ENCODE data around the gene ADIPOR2. TPM values are rescaled to one million over a fixed set of nuclear protein-coding genes. Genes with fewer than 3 reads are reported as not detected.

ADIPOR2 gene
- total RNA-seq, 4 donors from 2014 or later, result 40.3 to 47.9 (median 43.4) TPM

DNA sequence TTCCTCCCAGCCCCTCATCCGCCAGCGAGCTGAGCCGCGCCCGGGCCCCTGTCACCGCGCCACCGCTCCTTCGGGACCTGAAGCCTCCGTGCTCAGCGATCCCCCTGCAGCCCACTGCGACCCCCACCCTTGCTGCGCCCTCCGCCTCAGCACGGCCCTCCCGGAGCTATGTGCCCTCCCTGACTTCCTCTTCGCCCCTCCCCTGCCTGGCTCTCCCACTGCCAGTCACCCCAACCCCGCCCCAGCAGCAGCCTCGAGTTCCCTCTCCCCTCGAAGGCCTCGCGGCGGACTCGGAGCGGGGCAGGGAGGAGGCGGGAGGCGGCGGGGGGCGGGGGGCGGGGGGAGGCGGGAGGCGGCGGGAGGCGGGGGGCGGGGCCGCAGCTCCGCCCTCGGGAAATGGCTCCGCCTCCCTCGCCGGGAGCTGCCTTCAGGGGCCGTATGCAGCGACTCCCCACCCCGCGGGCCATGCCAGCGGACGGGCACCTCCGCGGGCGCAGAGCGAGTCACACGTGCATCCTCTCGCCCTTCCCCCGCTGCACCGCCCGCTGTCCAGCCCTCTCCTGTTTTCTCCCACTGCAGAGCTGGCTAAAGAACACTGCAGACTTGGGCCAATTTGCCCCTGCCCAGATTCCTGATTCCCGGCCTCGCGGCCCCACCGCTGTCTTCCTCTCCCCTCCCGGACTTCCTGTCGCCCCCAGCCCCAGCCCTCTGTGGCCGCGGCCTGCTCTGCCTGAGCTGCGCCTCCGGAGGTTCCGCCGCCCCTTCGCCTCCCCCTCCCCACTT lies 29.1 kb upstream of the ADIPOR2 start:
- Histone ChIP-seq H3K4me1 (peaks cover 49% of the 10 kb centered on the region), H3K27ac (peak overlapping the region; percentile 96), H3K27me3 (no peaks in the 10 kb centered on the region), H3K36me3 (no peaks in the 10 kb centered on the region), H3K4me3 (peak overlapping the region; percentile 47), H3K9me3 (no peaks in the 10 kb centered on the region)
- peak; percentile 94 to 96 for DNase-seq (ENCODE audit: low spot score in 2 of 2)
- under 1% methylated on average over 52 of the region's 69 CpGs for WGBS
- peak in 2 of 3 donors; percentile 63 to 72 for TF ChIP-seq POLR2AphosphoS5 (IDR thresholded peaks at IDR 0.05)
- TF ChIP-seq, protein P1, sequence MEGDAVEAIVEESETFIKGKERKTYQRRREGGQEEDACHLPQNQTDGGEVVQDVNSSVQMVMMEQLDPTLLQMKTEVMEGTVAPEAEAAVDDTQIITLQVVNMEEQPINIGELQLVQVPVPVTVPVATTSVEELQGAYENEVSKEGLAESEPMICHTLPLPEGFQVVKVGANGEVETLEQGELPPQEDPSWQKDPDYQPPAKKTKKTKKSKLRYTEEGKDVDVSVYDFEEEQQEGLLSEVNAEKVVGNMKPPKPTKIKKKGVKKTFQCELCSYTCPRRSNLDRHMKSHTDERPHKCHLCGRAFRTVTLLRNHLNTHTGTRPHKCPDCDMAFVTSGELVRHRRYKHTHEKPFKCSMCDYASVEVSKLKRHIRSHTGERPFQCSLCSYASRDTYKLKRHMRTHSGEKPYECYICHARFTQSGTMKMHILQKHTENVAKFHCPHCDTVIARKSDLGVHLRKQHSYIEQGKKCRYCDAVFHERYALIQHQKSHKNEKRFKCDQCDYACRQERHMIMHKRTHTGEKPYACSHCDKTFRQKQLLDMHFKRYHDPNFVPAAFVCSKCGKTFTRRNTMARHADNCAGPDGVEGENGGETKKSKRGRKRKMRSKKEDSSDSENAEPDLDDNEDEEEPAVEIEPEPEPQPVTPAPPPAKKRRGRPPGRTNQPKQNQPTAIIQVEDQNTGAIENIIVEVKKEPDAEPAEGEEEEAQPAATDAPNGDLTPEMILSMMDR (IDR thresholded peaks at IDR 0.05), result no peak

DNA sequence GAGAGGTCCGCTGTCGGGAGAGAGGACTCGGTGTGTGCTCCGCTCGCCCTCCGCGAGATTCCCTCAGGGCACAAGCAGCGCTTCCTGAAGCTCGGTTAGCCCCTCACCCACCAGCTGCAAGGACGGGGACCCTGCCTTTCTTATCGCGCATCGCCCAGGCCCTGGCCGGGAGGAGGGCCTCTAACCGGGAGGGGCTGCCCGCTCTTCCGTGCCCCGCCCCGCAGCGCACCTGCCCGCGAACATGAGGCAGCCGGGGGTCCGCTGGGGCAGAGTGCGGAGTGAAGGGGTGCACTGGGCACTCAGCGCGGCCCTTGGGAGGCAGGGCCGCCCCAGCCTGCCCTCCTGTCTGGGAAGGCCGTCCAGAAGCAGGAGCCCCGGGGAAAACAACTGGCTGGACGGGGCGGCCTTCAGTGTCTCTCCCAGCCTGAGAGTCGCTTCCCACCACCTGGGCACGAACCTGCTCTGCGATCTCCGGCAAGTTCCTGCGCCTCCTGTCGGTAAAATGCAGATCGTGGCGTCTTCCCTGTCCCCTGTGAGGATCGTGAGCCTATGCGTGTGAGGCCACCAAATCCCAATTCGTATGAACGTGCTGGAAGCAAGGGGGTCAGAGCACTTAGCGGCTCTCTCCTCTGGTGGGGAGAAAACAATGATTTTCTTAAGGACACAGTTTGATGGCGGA lies 28.0 kb upstream of the ADIPOR2 start:
- TF ChIP-seq, protein P1 (IDR thresholded peaks at IDR 0.05), result peak; percentile 23 to 47
- TF ChIP-seq EP300 (IDR thresholded peaks at IDR 0.05), result no peak
- Histone ChIP-seq H3K4me1 (peaks cover 41% of the 10 kb centered on the region), H3K9me3 (no peaks in the 10 kb centered on the region), H3K36me3 (no peaks in the 10 kb centered on the region), H3K27me3 (no peaks in the 10 kb centered on the region), H3K4me3 (peak overlapping the region; percentile 19), H3K27ac (peak overlapping the region; percentile 72)
- DNase-seq (ENCODE audit: low spot score in 2 of 2), result peak in 1 of 2 donors; percentile 71
- 37% methylated on average over 15 of the region's 46 CpGs for WGBS

GRCh38 chr12:1663440-1664132 lies 27.3 kb upstream of the ADIPOR2 start:
- Histone ChIP-seq H3K27ac (peak overlapping the region; percentile 72), H3K9me3 (no peaks in the 10 kb centered on the region), H3K36me3 (no peaks in the 10 kb centered on the region), H3K4me3 (no peak overlapping the region), H3K27me3 (no peaks in the 10 kb centered on the region), H3K4me1 (peaks cover 36% of the 10 kb centered on the region)
- DNase-seq (ENCODE audit: low spot score in 2 of 2), result no peak
- 90% methylated on average over 11 of the region's 11 CpGs for WGBS
- no peak for TF ChIP-seq EP300 (IDR thresholded peaks at IDR 0.05)
- TF ChIP-seq POLR2A (IDR thresholded peaks at IDR 0.05), result no peak
- TF ChIP-seq, protein P1 (IDR thresholded peaks at IDR 0.05), result no peak
- TF ChIP-seq POLR2AphosphoS5 (IDR thresholded peaks at IDR 0.05), result no peak

GRCh38 chr12:1665366-1665765 lies 25.5 kb upstream of the ADIPOR2 start:
- Histone ChIP-seq H3K36me3 (no peaks in the 10 kb centered on the region), H3K4me1 (peaks cover 21% of the 10 kb centered on the region), H3K4me3 (no peak overlapping the region), H3K27ac (peak overlapping the region; percentile 10), H3K9me3 (no peaks in the 10 kb centered on the region), H3K27me3 (no peaks in the 10 kb centered on the region)
- no peak for DNase-seq (ENCODE audit: low spot score in 2 of 2)
- TF ChIP-seq, protein P1 (IDR thresholded peaks at IDR 0.05), result no peak
- TF ChIP-seq EP300 (IDR thresholded peaks at IDR 0.05) (no peak), POLR2AphosphoS5 (IDR thresholded peaks at IDR 0.05) (no peak), POLR2A (IDR thresholded peaks at IDR 0.05) (no peak)
- 62% methylated on average over 2 of the region's 2 CpGs for WGBS

GRCh38 chr12:1666215-1666614 lies 24.7 kb upstream of the ADIPOR2 start:
- 68% methylated on average over 5 of the region's 5 CpGs for WGBS
- H3K4me3 ChIP-seq, result no peak overlapping the region
- H3K9me3 ChIP-seq, result no peaks in the 10 kb centered on the region
- H3K36me3 ChIP-seq, result no peaks in the 10 kb centered on the region
- no peak for TF ChIP-seq POLR2AphosphoS5 (IDR thresholded peaks at IDR 0.05)
- TF ChIP-seq, protein P1 (IDR thresholded peaks at IDR 0.05), result no peak
- no peak for TF ChIP-seq EP300 (IDR thresholded peaks at IDR 0.05)
- peak overlapping the region; percentile 43 for H3K27ac ChIP-seq
- DNase-seq (ENCODE audit: low spot score in 2 of 2), result no peak
- H3K27me3 ChIP-seq, result no peaks in the 10 kb centered on the region
- H3K4me1 ChIP-seq, result peaks cover 15% of the 10 kb centered on the region
